Measurements from ENCODE around the gene SCN7A. TPM values are rescaled to one million over a fixed set of nuclear protein-coding genes. Genes with fewer than 3 reads are reported as not detected.
"Not testable (repeated sequence)": the region's sequence is repeated elsewhere in the genome, so short reads cannot be mapped to it uniquely, and the experiment has no call there.

SCN7A gene
- total RNA-seq, 1 donor from 2014 or later: 2.8 TPM

DNA sequence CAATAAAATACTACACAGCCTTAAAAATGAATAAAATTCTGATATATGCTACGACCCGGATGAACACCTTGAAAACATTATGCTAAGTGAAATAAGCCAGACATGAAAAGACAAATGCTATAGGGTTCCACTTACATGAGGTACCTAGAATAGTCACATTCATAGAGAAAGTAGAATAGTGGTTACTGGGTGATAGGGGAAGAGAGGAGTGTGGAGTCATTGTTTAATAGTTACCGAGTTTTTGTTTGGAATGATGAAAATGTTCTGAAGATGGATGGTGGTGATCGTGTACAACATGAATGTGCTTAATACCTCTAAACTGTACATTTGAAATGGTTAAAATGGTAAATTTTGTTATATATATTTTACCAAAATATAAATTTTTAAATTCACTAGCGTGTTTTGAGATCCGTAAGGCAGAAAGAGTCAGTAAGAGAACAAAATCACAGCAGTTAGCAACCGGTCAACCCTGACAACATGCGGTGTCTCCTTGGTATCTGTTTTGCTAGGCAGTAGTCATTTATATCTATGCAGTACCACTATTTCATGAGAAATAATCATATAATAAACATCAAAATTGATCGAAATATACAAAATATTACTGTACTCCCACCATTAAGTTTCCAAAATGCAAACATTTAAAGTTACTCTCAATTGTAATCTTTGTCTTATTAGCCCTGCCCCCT, 129.4 kb downstream of the SCN7A start:
- no peaks in the 10 kb centered on the region for H3K27me3 Mint-ChIP-seq

GRCh38 chr2:166361351-166362153, 132.5 kb downstream of the SCN7A start:
- Mint-ChIP-seq H3K27ac (no peak overlapping the region), H3K4me3 (no peak overlapping the region), H3K9me3 (no peaks in the 10 kb centered on the region), H3K27me3 (no peaks in the 10 kb centered on the region), H3K4me1 (ENCODE audit: unreplicated experiment) (no peaks in the 10 kb centered on the region), H3K36me3 (no peaks in the 10 kb centered on the region)
- no peak for DNase-seq (ENCODE audit: extremely low spot score, unreplicated experiment)
- peak; percentile 71 for TF ChIP-seq CTCF (conservative IDR thresholded peaks at IDR 0.05)

More for the DNA sequence above, 129.4 kb downstream of the SCN7A start:
- no peak for DNase-seq (ENCODE audit: extremely low spot score, unreplicated experiment)
- H3K36me3 Mint-ChIP-seq: no peaks in the 10 kb centered on the region
- H3K9me3 Mint-ChIP-seq: no peaks in the 10 kb centered on the region
- no peak for TF ChIP-seq CTCF (conservative IDR thresholded peaks at IDR 0.05)
- no peaks in the 10 kb centered on the region for H3K4me1 Mint-ChIP-seq (ENCODE audit: unreplicated experiment)
- H3K4me3 Mint-ChIP-seq: no peak overlapping the region
- H3K27ac Mint-ChIP-seq: no peak overlapping the region

- no peak for TF ChIP-seq CTCF (conservative IDR thresholded peaks at IDR 0.05)
- Mint-ChIP-seq H3K36me3 (no peaks in the 10 kb centered on the region), H3K9me3 (no peaks in the 10 kb centered on the region), H3K27ac (no peak overlapping the region), H3K4me3 (no peak overlapping the region), H3K27me3 (no peaks in the 10 kb centered on the region), H3K4me1 (ENCODE audit: unreplicated experiment) (no peaks in the 10 kb centered on the region)
- no peak for DNase-seq (ENCODE audit: extremely low spot score, unreplicated experiment)
Measured at GRCh38 chr2:166360906-166361305, 133.1 kb downstream of the SCN7A start.

DNA sequence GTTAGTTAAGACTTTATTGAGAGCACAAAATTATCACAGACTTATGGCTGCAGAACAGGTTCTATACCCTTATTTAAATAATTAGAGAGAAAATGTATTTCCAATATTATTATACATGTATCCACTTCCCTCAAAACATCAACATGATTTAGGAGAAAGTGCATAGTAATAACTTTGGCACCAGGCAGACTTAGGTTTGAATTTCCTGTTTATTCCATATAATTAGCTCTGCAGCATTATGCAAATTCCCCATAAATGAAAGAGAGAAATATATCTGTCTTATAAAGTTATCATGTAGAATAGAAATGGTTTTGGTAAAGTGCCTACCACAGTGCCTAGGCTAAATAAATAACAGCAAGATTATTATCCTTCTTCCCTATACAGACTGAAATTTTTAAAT, 133.6 kb downstream of the SCN7A start:
- H3K27me3 Mint-ChIP-seq: no peaks in the 10 kb centered on the region
- no peak overlapping the region for H3K4me3 Mint-ChIP-seq
- H3K4me1 Mint-ChIP-seq (ENCODE audit: unreplicated experiment): no peaks in the 10 kb centered on the region
- H3K27ac Mint-ChIP-seq: no peak overlapping the region
- TF ChIP-seq CTCF (conservative IDR thresholded peaks at IDR 0.05): no peak
- no peaks in the 10 kb centered on the region for H3K9me3 Mint-ChIP-seq
- DNase-seq (ENCODE audit: extremely low spot score, unreplicated experiment): no peak
- H3K36me3 Mint-ChIP-seq: no peaks in the 10 kb centered on the region

GRCh38 chr2:166357950-166358321, 136.1 kb downstream of the SCN7A start:
- H3K27me3 Mint-ChIP-seq; H3K36me3 Mint-ChIP-seq; H3K4me1 Mint-ChIP-seq (ENCODE audit: unreplicated experiment); DNase-seq (ENCODE audit: extremely low spot score, unreplicated experiment); H3K27ac Mint-ChIP-seq; H3K9me3 Mint-ChIP-seq; H3K4me3 Mint-ChIP-seq: not testable (repeated sequence)
